H1 (cell line): ENCODE measurements around the gene TMEM178B. TPM values are rescaled to one million over a fixed set of nuclear protein-coding genes. Genes with fewer than 3 reads are reported as not detected.

Source experiments
- ASH2L ChIP-seq: fragments of 200-600, 300-600 bp; sonication (generic); IDR thresholded peaks from one replicate; pipeline ENCODE4 v1.7.1; 2017; ENCODE audit warnings: low read length
- BACH1 ChIP-seq: IDR thresholded peaks from 2 replicates; pipeline ENCODE4 v1.6.1; 2012; ENCODE audit warnings: low read length, improper control_type of control experiment
- BCL11A ChIP-seq, 2 experiments: IDR thresholded peaks; one replicate each; pipeline ENCODE4 v1.6.1; 2011; ENCODE audit warnings: low read depth in 2 of 2, low read length in 2 of 2, mild to moderate bottlenecking in 2 of 2
- CREB1 ChIP-seq: IDR thresholded peaks from 2 replicates; pipeline ENCODE4 v1.6.1; 2012; ENCODE audit warnings: inconsistent platforms
- NRF1 ChIP-seq: IDR thresholded peaks from 2 replicates; pipeline ENCODE4 v1.6.1; 2011; ENCODE audit warnings: mild to moderate bottlenecking, low read depth, low read length, improper control_type of control experiment
- RAD21 ChIP-seq, 2 experiments: IDR thresholded peaks in 1 of 2; conservative IDR thresholded peaks in 1 of 2; 2 replicates each; pipeline ENCODE4 v1.6.1; 2011; ENCODE audit warnings: low read depth in 2 of 2, low read length in 2 of 2, improper control_type of control experiment in 1 of 2, inconsistent platforms in 1 of 2, mild to moderate bottlenecking in 1 of 2, moderate library complexity in 1 of 2
- SAP30 ChIP-seq: fragments of 300-600 bp; sonication (generic); IDR thresholded peaks from 2 replicates; pipeline ENCODE4 v1.7.1; 2012; ENCODE audit warnings: low read length, moderate library complexity, mild to moderate bottlenecking, inconsistent platforms; ENCODE audit not compliant: insufficient read depth, insufficient replicate concordance
- SP1 ChIP-seq: IDR thresholded peaks from 2 replicates; pipeline ENCODE4 v1.6.1; 2011; ENCODE audit warnings: low read depth, low read length
- YY1 ChIP-seq: IDR thresholded peaks from 2 replicates; pipeline ENCODE4 v1.6.1; 2011; ENCODE audit warnings: low read depth, mild to moderate bottlenecking, low read length
- polyA plus RNA-seq, 7 experiments: library from polyadenylated mRNA; depleted of rRNA in 3 of 7; stranded (reverse) in 5 of 7; unstranded in 2 of 7; fragments of >200 nt in 5 of 7; fragments of 200-250 nt in 2 of 7; gene quantifications; 1 replicate in 5 of 7; 2 replicates in 1 of 7; 4 replicates in 1 of 7; pipeline versions ENCODE4 v1.2.1 to v1.2.3, GENCODE V29; 2011 to 2013; ENCODE audit warnings: missing spikeins in 2 of 7, mixed read lengths in 2 of 7
- total RNA-seq: library from RNA; stranded (reverse); fragmentation: NEBNext Ultra II Directional; extraction: Animal tissue kit (Norgen Biotek cat#: 25700); gene quantifications from 2 replicates; pipeline ENCODE4 v1.2.1, GENCODE V29; 2021
- TF ChIP-seq, protein P1 (sequence below): fragments of 300-600 bp; sonication (generic); IDR thresholded peaks from 2 replicates; pipeline ENCODE4 v1.7.1; 2012; ENCODE audit warnings: low read length, moderate library complexity, mild to moderate bottlenecking, inconsistent platforms; ENCODE audit not compliant: insufficient replicate concordance
- TF ChIP-seq, protein P2 (sequence below): IDR thresholded peaks from 2 replicates; pipeline ENCODE4 v1.6.1; 2012; ENCODE audit warnings: inconsistent platforms

Gene TMEM178B
- total and polyA plus RNA-seq, 2 of the 8 experiments (the other 6 are each of a cell fraction or from before 2014, with no cell fraction given): 5.3 to 18.1 TPM

GRCh38 chr7:141072548-141073172 is 1.2 kb upstream of the TMEM178B start (continued):
- TF ChIP-seq BCL11A (IDR thresholded peaks at IDR 0.05; ENCODE audit: low read depth in 2 of 2, low read length in 2 of 2): no peak
- 0 out of 2 replicates have a peak, but pooled peaks have one; percentile 4 for TF ChIP-seq CREB1
- TF ChIP-seq, protein P1, sequence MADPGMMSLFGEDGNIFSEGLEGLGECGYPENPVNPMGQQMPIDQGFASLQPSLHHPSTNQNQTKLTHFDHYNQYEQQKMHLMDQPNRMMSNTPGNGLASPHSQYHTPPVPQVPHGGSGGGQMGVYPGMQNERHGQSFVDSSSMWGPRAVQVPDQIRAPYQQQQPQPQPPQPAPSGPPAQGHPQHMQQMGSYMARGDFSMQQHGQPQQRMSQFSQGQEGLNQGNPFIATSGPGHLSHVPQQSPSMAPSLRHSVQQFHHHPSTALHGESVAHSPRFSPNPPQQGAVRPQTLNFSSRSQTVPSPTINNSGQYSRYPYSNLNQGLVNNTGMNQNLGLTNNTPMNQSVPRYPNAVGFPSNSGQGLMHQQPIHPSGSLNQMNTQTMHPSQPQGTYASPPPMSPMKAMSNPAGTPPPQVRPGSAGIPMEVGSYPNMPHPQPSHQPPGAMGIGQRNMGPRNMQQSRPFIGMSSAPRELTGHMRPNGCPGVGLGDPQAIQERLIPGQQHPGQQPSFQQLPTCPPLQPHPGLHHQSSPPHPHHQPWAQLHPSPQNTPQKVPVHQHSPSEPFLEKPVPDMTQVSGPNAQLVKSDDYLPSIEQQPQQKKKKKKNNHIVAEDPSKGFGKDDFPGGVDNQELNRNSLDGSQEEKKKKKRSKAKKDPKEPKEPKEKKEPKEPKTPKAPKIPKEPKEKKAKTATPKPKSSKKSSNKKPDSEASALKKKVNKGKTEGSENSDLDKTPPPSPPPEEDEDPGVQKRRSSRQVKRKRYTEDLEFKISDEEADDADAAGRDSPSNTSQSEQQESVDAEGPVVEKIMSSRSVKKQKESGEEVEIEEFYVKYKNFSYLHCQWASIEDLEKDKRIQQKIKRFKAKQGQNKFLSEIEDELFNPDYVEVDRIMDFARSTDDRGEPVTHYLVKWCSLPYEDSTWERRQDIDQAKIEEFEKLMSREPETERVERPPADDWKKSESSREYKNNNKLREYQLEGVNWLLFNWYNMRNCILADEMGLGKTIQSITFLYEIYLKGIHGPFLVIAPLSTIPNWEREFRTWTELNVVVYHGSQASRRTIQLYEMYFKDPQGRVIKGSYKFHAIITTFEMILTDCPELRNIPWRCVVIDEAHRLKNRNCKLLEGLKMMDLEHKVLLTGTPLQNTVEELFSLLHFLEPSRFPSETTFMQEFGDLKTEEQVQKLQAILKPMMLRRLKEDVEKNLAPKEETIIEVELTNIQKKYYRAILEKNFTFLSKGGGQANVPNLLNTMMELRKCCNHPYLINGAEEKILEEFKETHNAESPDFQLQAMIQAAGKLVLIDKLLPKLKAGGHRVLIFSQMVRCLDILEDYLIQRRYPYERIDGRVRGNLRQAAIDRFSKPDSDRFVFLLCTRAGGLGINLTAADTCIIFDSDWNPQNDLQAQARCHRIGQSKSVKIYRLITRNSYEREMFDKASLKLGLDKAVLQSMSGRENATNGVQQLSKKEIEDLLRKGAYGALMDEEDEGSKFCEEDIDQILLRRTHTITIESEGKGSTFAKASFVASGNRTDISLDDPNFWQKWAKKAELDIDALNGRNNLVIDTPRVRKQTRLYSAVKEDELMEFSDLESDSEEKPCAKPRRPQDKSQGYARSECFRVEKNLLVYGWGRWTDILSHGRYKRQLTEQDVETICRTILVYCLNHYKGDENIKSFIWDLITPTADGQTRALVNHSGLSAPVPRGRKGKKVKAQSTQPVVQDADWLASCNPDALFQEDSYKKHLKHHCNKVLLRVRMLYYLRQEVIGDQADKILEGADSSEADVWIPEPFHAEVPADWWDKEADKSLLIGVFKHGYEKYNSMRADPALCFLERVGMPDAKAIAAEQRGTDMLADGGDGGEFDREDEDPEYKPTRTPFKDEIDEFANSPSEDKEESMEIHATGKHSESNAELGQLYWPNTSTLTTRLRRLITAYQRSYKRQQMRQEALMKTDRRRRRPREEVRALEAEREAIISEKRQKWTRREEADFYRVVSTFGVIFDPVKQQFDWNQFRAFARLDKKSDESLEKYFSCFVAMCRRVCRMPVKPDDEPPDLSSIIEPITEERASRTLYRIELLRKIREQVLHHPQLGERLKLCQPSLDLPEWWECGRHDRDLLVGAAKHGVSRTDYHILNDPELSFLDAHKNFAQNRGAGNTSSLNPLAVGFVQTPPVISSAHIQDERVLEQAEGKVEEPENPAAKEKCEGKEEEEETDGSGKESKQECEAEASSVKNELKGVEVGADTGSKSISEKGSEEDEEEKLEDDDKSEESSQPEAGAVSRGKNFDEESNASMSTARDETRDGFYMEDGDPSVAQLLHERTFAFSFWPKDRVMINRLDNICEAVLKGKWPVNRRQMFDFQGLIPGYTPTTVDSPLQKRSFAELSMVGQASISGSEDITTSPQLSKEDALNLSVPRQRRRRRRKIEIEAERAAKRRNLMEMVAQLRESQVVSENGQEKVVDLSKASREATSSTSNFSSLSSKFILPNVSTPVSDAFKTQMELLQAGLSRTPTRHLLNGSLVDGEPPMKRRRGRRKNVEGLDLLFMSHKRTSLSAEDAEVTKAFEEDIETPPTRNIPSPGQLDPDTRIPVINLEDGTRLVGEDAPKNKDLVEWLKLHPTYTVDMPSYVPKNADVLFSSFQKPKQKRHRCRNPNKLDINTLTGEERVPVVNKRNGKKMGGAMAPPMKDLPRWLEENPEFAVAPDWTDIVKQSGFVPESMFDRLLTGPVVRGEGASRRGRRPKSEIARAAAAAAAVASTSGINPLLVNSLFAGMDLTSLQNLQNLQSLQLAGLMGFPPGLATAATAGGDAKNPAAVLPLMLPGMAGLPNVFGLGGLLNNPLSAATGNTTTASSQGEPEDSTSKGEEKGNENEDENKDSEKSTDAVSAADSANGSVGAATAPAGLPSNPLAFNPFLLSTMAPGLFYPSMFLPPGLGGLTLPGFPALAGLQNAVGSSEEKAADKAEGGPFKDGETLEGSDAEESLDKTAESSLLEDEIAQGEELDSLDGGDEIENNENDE: no peak
- TF ChIP-seq SP1: no peak
- TF ChIP-seq YY1: no peak
- TF ChIP-seq BACH1: no peak
- peak; percentile 5 for TF ChIP-seq ASH2L
- TF ChIP-seq SAP30: peak; percentile 16
- TF ChIP-seq, protein P2, sequence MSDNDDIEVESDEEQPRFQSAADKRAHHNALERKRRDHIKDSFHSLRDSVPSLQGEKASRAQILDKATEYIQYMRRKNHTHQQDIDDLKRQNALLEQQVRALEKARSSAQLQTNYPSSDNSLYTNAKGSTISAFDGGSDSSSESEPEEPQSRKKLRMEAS: 0 out of 2 replicates have a peak, but pooled peaks have one; percentile 25
- TF ChIP-seq RAD21 (IDR thresholded peaks at IDR 0.05 in 1 of 2, conservative IDR thresholded peaks at IDR 0.05 in 1 of 2; ENCODE audit: low read depth in 2 of 2, low read length in 2 of 2): no peak
- TF ChIP-seq NRF1: no peak
